Fibroblast of the aortic adventitia (primary cell): ENCODE results near the gene TUT7. TPM values are rescaled to one million over a fixed set of nuclear protein-coding genes. Genes with fewer than 3 reads are reported as not detected.

Experiments used
- DNase-seq: peaks from one replicate; pipeline ENCODE4 v3.0.0-alpha.2; 2010; ENCODE audit warnings: low read depth
- H3K4me3 ChIP-seq: 2 replicates; pipeline ENCODE4 v1.5.1; 2011; ENCODE audit warnings: low read depth, mild to moderate bottlenecking, control low read depth, low read length, moderate library complexity
- total RNA-seq: library from RNA; depleted of rRNA; stranded (reverse); fragments of >200 nt; gene quantifications from 2 replicates; pipeline ENCODE4 v1.2.3, GENCODE V29; 2012; ENCODE audit warnings: low replicate concordance
- TF ChIP-seq, protein P1 (sequence below): IDR thresholded peaks from 2 replicates; pipeline ENCODE4 v1.5.1; 2011; ENCODE audit warnings: mild to moderate bottlenecking, low read length, control low read depth, inconsistent platforms; ENCODE audit not compliant: insufficient read depth

The TUT7 gene
- total RNA-seq, 1 donor, result 44.2 TPM

DNA sequence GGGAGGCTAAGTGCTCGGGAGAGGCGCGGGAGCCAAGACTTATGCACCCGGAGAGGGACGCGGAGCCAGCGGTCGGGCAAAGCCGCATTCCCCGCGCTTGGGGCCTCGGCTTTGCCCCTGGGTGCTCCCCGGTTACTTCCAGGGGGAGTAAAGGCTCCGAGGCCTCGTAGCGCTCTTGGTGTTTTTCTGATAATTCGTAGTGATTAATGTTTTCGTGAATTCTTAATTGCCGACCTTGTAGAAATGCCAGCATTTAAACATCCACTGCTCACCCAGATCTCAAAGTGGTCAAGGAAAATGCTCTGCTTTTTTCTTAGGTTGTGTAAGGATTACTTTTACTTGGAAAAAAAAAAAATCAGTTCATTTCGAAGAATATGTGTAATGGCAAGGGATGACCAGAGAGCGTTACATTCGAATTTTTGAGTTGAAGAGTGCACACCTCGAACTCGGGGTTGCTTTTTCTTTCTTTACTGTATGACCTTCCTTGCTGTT is 654 bp upstream of the TUT7 start:
- TF ChIP-seq, protein P1, sequence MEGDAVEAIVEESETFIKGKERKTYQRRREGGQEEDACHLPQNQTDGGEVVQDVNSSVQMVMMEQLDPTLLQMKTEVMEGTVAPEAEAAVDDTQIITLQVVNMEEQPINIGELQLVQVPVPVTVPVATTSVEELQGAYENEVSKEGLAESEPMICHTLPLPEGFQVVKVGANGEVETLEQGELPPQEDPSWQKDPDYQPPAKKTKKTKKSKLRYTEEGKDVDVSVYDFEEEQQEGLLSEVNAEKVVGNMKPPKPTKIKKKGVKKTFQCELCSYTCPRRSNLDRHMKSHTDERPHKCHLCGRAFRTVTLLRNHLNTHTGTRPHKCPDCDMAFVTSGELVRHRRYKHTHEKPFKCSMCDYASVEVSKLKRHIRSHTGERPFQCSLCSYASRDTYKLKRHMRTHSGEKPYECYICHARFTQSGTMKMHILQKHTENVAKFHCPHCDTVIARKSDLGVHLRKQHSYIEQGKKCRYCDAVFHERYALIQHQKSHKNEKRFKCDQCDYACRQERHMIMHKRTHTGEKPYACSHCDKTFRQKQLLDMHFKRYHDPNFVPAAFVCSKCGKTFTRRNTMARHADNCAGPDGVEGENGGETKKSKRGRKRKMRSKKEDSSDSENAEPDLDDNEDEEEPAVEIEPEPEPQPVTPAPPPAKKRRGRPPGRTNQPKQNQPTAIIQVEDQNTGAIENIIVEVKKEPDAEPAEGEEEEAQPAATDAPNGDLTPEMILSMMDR, result no peak
- DNase-seq, result peak; percentile 69
- H3K4me3 ChIP-seq, result peak overlapping the region; percentile 71

DNA sequence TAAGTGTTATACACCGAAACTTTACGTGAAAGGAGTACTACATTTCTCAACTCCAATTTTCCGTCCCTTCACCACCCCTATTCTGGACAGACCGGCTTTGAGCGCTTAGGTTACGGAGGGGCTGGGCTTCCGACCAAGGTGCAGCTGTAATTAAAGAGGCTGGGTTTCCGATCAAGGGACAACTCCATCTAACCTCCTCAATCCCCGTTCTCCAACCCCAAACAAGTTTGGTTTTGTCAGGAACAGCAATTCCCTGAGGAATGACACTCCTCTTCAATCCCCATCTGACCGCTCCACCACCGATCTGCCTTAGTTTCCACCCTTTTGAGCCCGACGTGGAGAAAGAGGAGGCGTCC is 577 bp downstream of the TUT7 start:
- DNase-seq, result peak; percentile 45
- TF ChIP-seq, protein P1, result no peak
- peak overlapping the region; percentile 96 for H3K4me3 ChIP-seq

DNA sequence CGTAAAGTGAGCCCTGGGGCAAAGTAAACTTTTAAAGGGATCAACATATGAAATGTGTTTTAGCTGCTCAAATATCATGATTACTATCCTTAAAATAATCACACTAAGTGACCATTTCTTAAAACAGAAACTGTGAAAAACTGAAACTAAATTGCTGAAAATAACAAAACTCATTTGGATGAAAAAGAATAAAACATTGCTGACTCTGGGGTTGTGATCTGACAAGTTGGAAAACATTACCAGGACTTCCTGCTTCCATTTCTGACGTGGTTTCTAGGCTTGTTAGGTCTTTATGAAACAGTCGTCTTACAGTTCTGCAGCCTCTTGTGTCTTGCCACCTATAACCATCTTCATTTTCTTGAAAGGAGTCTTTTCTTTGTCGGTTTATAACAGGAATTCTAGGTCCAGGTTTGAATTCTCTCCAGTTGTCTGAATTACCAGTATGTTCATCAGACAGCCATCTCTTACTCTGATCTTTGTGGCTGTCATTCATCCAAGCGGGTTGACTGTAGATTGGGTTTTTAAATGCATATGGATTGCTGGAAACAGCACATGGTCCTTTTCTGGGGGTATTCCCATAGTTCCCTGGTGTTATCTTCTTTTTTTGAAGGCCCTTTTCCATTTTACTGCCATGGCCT is 1.7 kb downstream of the TUT7 start:
- peak; percentile 29 for DNase-seq
- H3K4me3 ChIP-seq, result peak overlapping the region; percentile 96
- TF ChIP-seq, protein P1, result no peak

DNA sequence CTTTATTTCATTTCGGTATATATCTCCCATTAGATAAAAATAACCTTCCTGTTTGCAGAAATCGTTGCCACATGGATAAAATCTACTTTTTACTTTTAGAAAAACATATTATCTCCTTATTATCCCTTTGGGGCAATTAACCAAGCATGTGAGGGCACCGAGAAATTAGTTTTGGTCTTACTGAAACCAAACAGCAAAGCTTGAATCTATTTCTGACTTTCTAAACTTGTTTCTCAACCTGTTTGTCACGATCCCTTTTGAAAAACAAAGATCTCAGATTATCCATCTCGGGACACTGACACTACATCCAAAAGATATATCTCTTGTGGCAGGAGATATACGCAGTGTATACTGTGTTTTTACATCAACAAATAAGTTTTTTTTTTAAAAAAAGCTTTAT is 2.3 kb downstream of the TUT7 start:
- TF ChIP-seq, protein P1, result no peak
- peak overlapping the region; percentile 96 for H3K4me3 ChIP-seq
- DNase-seq, result no peak

DNA sequence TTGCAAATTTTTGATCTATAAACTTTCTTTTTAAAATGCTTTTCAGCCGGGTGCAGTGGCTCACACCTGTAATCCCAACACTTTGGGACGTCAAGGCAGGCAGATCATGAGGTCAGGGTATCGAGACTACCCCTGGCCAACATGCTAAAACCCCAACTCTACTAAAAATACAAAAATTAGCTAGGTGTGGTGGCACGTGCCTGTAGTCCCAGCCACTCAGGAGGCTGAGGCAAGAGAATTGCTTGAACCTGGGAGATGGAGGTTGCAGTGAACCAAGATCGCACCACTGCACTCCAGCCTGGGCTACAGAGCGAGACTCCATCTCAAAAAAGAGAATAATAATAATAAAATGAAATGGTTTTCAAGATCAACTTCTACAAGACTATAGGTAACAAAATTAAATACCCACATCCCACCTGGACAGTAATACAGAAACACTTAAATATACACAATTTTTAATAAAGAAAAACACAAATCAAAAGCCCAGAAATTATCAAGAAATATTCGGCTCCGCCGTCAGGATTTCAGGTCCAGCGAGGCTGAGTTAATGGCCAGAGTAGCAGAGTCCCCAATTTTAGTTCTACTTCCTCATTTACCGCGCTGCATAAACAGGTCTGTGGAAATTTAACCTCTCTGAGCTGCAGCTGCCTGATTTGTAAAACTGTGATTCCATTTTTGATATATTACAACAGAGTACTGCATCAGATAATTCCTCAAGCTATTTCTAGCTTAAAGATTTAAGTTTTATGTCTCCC is 4.0 kb downstream of the TUT7 start:
- DNase-seq, result no peak
- no peak overlapping the region for H3K4me3 ChIP-seq
- TF ChIP-seq, protein P1, result no peak

DNA sequence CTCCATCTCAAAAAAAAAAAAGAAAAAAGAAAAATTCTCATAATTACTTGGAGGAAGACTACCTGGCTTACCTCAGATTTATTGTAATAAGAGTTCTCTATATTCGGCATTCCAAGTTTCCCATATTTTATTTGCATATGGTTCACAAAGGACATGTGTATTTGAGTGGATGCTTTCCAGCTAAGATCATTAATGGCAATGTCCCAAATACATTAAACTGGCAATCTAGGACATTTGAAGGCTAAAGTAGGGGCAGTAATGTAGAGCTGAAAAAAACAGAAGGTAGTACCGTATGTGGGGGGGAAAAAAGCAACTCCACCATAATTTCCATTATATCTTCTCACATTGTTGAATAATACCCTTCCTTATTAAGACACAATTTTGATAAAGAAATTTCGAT is 4.9 kb downstream of the TUT7 start:
- DNase-seq, result peak; percentile 19
- TF ChIP-seq, protein P1, result no peak
- no peak overlapping the region for H3K4me3 ChIP-seq
